Uterus (tissue), 2 donors: ENCODE data around the gene RAN.
"Not testable (repeated sequence)": the region's sequence is repeated elsewhere in the genome, so short reads cannot be mapped to it uniquely, and the experiment has no call there.

Experiments
- POLR2A ChIP-seq, 2 donors: fragments of 450-650 bp; IDR thresholded peaks; one replicate each; pipeline ENCODE4 v1.6.1; 2016; ENCODE audit warnings: antibody characterized with exemption in 2 of 2, mild to moderate bottlenecking in 1 of 2, moderate library complexity in 1 of 2
- TF ChIP-seq, protein P1 (sequence below), 4 experiments: fragments of 200-600 bp in 2 of 4; fragments of 450-650 bp in 2 of 4; sonication (generic) in 2 of 4; IDR thresholded peaks; one replicate each; pipeline ENCODE4 v1.5.1; 2016 to 2019; ENCODE audit warnings: antibody characterized with exemption in 4 of 4, mild to moderate bottlenecking in 2 of 4, moderate library complexity in 1 of 4

DNA sequence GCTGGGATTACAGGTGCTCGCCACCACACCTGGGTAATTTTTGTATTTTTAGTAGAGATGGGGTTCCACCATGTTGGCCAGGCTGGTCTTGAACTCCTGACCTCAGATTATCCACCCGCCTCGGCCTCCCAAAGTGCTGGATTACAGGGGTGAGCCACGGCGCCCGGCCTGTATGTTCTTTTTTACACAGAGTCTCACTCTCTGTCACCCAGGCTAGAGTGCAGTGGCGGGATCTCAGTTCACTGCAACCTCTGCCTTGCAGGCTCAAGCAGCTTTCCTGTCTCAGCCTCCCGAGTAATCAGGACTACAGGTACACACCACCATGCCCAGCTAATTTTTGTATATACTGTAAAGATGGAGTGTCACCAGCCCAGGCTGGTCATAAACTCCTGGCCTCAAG is 9.1 kb upstream of the RAN start:
- TF ChIP-seq POLR2A (IDR thresholded peaks at IDR 0.05): not testable (repeated sequence)
- TF ChIP-seq, protein P1, sequence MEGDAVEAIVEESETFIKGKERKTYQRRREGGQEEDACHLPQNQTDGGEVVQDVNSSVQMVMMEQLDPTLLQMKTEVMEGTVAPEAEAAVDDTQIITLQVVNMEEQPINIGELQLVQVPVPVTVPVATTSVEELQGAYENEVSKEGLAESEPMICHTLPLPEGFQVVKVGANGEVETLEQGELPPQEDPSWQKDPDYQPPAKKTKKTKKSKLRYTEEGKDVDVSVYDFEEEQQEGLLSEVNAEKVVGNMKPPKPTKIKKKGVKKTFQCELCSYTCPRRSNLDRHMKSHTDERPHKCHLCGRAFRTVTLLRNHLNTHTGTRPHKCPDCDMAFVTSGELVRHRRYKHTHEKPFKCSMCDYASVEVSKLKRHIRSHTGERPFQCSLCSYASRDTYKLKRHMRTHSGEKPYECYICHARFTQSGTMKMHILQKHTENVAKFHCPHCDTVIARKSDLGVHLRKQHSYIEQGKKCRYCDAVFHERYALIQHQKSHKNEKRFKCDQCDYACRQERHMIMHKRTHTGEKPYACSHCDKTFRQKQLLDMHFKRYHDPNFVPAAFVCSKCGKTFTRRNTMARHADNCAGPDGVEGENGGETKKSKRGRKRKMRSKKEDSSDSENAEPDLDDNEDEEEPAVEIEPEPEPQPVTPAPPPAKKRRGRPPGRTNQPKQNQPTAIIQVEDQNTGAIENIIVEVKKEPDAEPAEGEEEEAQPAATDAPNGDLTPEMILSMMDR (IDR thresholded peaks at IDR 0.05): not testable (repeated sequence)
